HepG2 (cell line): ENCODE results near the gene NELFB. TPM values are rescaled to one million over a fixed set of nuclear protein-coding genes. Genes with fewer than 3 reads are reported as not detected.

Experiments used
- CCDC6 ChIP-seq: sonication (generic); formaldehyde crosslinking; IDR thresholded peaks from 2 replicates; pipeline ENCODE4 v1.8.1; 2022; ENCODE audit warnings: mild to moderate bottlenecking, missing genetic modification reagents, moderate library complexity
- CENPX ChIP-seq: sonication (generic); formaldehyde crosslinking; IDR thresholded peaks from 2 replicates; pipeline ENCODE4 v1.9.0; 2021; ENCODE audit warnings: mild to moderate bottlenecking, missing genetic modification reagents, moderate library complexity
- GLI4 ChIP-seq: sonication (generic); formaldehyde crosslinking; IDR thresholded peaks from 2 replicates; pipeline ENCODE4 v1.5.1; 2020; ENCODE audit warnings: missing genetic modification reagents, mild to moderate bottlenecking, moderate library complexity, borderline replicate concordance
- NFIC ChIP-seq: IDR thresholded peaks from 2 replicates; pipeline ENCODE4 v1.6.1; 2012; ENCODE audit warnings: mild to moderate bottlenecking, low read length, inconsistent platforms
- NR2C2 ChIP-seq: sonication (generic); formaldehyde crosslinking; IDR thresholded peaks from 2 replicates; pipeline ENCODE4 v1.4.0; 2020; ENCODE audit warnings: missing genetic modification reagents, mild to moderate bottlenecking, moderate library complexity, borderline replicate concordance
- PLSCR1 ChIP-seq: sonication (generic); formaldehyde crosslinking; IDR thresholded peaks from 2 replicates; pipeline ENCODE4 v1.5.0; 2020; ENCODE audit warnings: missing genetic modification reagents, mild to moderate bottlenecking, borderline replicate concordance
- SKIL ChIP-seq: sonication (generic); formaldehyde crosslinking; IDR thresholded peaks from 2 replicates; pipeline ENCODE4 v1.8.0; 2022; ENCODE audit warnings: missing genetic modification reagents, mild to moderate bottlenecking, moderate library complexity, borderline replicate concordance
- TAF15 ChIP-seq: fragments of 200-400 bp; formaldehyde crosslinking; IDR thresholded peaks from one replicate; pipeline ENCODE4 v1.6.1; 2018; ENCODE audit warnings: mild to moderate bottlenecking, low read depth, low read length; ENCODE audit not compliant: poor library complexity, severe bottlenecking
- TRAFD1 ChIP-seq: sonication (generic); formaldehyde crosslinking; IDR thresholded peaks from 2 replicates; pipeline ENCODE4 v1.5.1; 2020; ENCODE audit warnings: missing genetic modification reagents, mild to moderate bottlenecking, borderline replicate concordance
- ZBTB7B ChIP-seq: sonication (generic); formaldehyde crosslinking; IDR thresholded peaks from 2 replicates; pipeline ENCODE4 v1.4.0; 2020; ENCODE audit warnings: missing genetic modification reagents
- ZIK1 ChIP-seq: sonication (generic); formaldehyde crosslinking; IDR thresholded peaks from 2 replicates; pipeline ENCODE4 v1.5.0; 2020; ENCODE audit warnings: mild to moderate bottlenecking, low read depth, missing genetic modification reagents, borderline replicate concordance
- ZNF589 ChIP-seq: sonication (generic); formaldehyde crosslinking; conservative IDR thresholded peaks from 2 replicates; pipeline ENCODE4 v1.8.0; 2022; ENCODE audit warnings: mild to moderate bottlenecking, moderate library complexity, missing genetic modification reagents
- polyA plus RNA-seq, 8 experiments: library from polyadenylated mRNA; depleted of rRNA in 3 of 8; stranded (reverse) in 7 of 8; unstranded in 1 of 8; fragments of >200 nt; fragmentation: Illumina TruSeq in 4 of 8; extraction: Trizol in 4 of 8; gene quantifications; 2 replicates each; pipeline versions ENCODE4 v1.2.1 to v1.2.3, GENCODE V29; 2011 to 2016; ENCODE audit warnings: low read depth in 4 of 8, missing spikeins in 1 of 8, mixed read lengths in 1 of 8; ENCODE audit not compliant: insufficient read depth in 1 of 8
- total RNA-seq, 5 experiments: library from RNA; depleted of rRNA; stranded (reverse); fragments of >200 nt; fragmentation: Illumina TruSeq; extraction: Trizol; gene quantifications; 2 replicates each; pipeline ENCODE4 v1.2.3, GENCODE V29; 2016; ENCODE audit warnings: low read depth in 1 of 5
- TF ChIP-seq, protein P1 (sequence below): sonication (generic); formaldehyde crosslinking; IDR thresholded peaks from 2 replicates; pipeline ENCODE4 v1.4.0; 2020; ENCODE audit warnings: missing genetic modification reagents, mild to moderate bottlenecking, borderline replicate concordance
- TF ChIP-seq, protein P2 (sequence below): sonication (generic); formaldehyde crosslinking; IDR thresholded peaks from 2 replicates; pipeline ENCODE4 v1.4.0; 2020; ENCODE audit warnings: mild to moderate bottlenecking, low read depth, missing genetic modification reagents

NELFB gene
- total and polyA plus RNA-seq, 2 of the 13 experiments (the other 11 are each of a cell fraction or from before 2014, with no cell fraction given), result 26.5 to 45.8 TPM

DNA sequence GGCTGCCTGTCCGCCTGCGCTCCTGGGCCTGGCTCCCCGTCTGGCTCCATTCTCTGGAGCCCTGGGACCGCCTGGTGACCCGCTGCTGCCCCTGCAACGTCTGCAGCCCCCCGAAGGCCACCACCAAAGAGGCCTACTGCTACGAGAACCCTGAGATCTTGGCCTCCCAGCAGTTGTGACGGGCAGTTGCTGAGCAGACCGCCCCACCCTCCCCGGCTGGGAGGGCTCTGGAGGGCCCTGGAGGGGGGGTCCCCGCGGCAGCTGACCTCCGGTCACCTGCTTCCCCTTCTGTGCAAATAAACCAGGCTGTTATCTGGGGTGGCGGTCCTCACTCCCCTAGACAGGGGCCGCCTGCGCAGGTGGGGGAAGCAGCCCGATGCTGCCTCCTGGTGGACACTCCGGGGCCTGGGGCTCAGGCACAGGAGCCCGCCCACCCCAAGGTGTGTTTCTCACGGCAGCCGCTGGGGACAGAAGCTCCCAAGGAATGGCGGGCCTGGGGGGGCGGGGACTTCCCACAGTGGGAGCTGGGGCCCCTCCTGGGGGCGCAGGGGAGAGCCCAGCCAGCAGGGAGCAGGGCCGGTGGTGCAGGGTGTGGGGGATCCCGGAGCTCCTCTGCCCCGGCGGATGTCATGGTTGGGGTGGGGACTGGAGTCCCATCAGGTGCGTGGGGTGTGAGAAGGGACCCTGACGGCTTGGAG lies 18.7 kb upstream of the NELFB start (continued):
- TF ChIP-seq, protein P1, sequence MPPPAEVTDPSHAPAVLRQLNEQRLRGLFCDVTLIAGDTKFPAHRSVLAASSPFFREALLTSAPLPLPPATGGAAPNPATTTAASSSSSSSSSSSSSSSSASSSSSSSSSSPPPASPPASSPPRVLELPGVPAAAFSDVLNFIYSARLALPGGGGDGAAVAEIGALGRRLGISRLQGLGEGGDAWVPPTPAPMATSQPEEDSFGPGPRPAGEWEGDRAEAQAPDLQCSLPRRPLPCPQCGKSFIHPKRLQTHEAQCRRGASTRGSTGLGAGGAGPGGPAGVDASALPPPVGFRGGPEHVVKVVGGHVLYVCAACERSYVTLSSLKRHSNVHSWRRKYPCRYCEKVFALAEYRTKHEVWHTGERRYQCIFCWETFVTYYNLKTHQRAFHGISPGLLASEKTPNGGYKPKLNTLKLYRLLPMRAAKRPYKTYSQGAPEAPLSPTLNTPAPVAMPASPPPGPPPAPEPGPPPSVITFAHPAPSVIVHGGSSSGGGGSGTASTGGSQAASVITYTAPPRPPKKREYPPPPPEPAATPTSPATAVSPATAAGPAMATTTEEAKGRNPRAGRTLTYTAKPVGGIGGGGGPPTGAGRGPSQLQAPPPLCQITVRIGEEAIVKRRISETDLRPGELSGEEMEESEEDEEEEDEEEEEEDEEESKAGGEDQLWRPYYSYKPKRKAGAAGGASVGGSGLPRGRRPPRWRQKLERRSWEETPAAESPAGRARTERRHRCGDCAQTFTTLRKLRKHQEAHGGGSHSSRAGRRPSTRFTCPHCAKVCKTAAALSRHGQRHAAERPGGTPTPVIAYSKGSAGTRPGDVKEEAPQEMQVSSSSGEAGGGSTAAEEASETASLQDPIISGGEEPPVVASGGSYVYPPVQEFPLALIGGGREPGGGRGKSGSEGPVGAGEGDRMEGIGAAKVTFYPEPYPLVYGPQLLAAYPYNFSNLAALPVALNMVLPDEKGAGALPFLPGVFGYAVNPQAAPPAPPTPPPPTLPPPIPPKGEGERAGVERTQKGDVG (CRISPR knock-in tag), result 0 out of 2 replicates have a peak, but pooled peaks have one; percentile 18
- TF ChIP-seq TAF15, result no peak
- TF ChIP-seq PLSCR1 (CRISPR knock-in tag), result no peak
- TF ChIP-seq CCDC6 (CRISPR knock-in tag), result no peak
- peak; percentile 73; the same call in 1 of the 2 replicates for TF ChIP-seq GLI4
- TF ChIP-seq NR2C2 (CRISPR knock-in tag), result peak; percentile 41
- TF ChIP-seq, protein P2, sequence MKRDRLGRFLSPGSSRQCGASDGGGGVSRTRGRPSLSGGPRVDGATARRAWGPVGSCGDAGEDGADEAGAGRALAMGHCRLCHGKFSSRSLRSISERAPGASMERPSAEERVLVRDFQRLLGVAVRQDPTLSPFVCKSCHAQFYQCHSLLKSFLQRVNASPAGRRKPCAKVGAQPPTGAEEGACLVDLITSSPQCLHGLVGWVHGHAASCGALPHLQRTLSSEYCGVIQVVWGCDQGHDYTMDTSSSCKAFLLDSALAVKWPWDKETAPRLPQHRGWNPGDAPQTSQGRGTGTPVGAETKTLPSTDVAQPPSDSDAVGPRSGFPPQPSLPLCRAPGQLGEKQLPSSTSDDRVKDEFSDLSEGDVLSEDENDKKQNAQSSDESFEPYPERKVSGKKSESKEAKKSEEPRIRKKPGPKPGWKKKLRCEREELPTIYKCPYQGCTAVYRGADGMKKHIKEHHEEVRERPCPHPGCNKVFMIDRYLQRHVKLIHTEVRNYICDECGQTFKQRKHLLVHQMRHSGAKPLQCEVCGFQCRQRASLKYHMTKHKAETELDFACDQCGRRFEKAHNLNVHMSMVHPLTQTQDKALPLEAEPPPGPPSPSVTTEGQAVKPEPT (CRISPR knock-in tag), result no peak
- peak; percentile 89 for TF ChIP-seq SKIL (CRISPR knock-in tag)
- 0 out of 2 replicates have a peak, but pooled peaks have one; percentile 15 for TF ChIP-seq ZIK1 (CRISPR knock-in tag)
- TF ChIP-seq NFIC, result no peak
- no peak for TF ChIP-seq TRAFD1
- no peak for TF ChIP-seq CENPX (CRISPR knock-in tag)
- TF ChIP-seq ZBTB7B (CRISPR knock-in tag), result peak; percentile 89
- peak; percentile 45; the same call in 1 of the 2 replicates for TF ChIP-seq ZNF589 (CRISPR knock-in tag)
